H9 (cell line): Measurements from ENCODE around the gene MED15. TPM values are rescaled to one million over a fixed set of nuclear protein-coding genes. Genes with fewer than 3 reads are reported as not detected.
A peak's percentile ranks its signal among the peaks of the same experiment; 100 is the strongest.

Source experiments
- DNase-seq: peaks from one replicate; pipeline ENCODE4 v3.0.0-alpha.2; 2017
- H2AFZ ChIP-seq: one replicate; pipeline ENCODE4 v1.6.1; 2013; ENCODE audit warnings: mild to moderate bottlenecking, low read length, control low read depth, moderate library complexity
- H2AK5ac ChIP-seq: 2 replicates; pipeline ENCODE4 v1.6.1; 2013; ENCODE audit warnings: low read length, control low read depth, mixed read lengths; ENCODE audit not compliant: insufficient read length
- H2BK120ac ChIP-seq: one replicate; pipeline ENCODE4 v1.6.1; 2013; ENCODE audit warnings: low read depth, mild to moderate bottlenecking, low read length, control low read depth, inconsistent platforms; ENCODE audit not compliant: poor library complexity, severe bottlenecking
- H2BK12ac ChIP-seq: 2 replicates; pipeline ENCODE4 v1.6.1; 2013; ENCODE audit warnings: low read length, control low read depth, mixed read lengths, low read depth; ENCODE audit not compliant: insufficient read length
- H2BK15ac ChIP-seq: 2 replicates; pipeline ENCODE4 v1.6.1; 2013; ENCODE audit warnings: low read depth, low read length, control low read depth
- H2BK20ac ChIP-seq: one replicate; pipeline ENCODE4 v1.6.1; 2013; ENCODE audit warnings: low read depth, mild to moderate bottlenecking, low read length, control low read depth, inconsistent platforms; ENCODE audit not compliant: poor library complexity, severe bottlenecking
- H2BK5ac ChIP-seq: 2 replicates; pipeline ENCODE4 v1.6.1; 2013; ENCODE audit warnings: low read length, control low read depth, mixed read lengths; ENCODE audit not compliant: insufficient read length
- H3K14ac ChIP-seq: 2 replicates; pipeline ENCODE4 v1.6.1; 2013; ENCODE audit warnings: low read length, control low read depth; ENCODE audit not compliant: insufficient read depth
- H3K18ac ChIP-seq: 2 replicates; pipeline ENCODE4 v1.6.1; 2013; ENCODE audit warnings: low read depth, mild to moderate bottlenecking, mixed read lengths, low read length, control low read depth; ENCODE audit not compliant: insufficient read length
- H3K23ac ChIP-seq: 2 replicates; pipeline ENCODE4 v1.6.1; 2013; ENCODE audit warnings: low read length, control low read depth, mixed read lengths, low read depth; ENCODE audit not compliant: insufficient read length
- H3K23me2 ChIP-seq: 2 replicates; pipeline ENCODE4 v1.6.1; 2013; ENCODE audit warnings: low read depth, mild to moderate bottlenecking, mixed read lengths, low read length, control low read depth; ENCODE audit not compliant: insufficient read length, poor library complexity, severe bottlenecking
- H3K27ac ChIP-seq: 2 replicates; pipeline ENCODE4 v1.5.1; 2013; ENCODE audit warnings: low read length, control low read depth, mixed read lengths, low read depth; ENCODE audit not compliant: insufficient read length
- H3K27me3 ChIP-seq: 2 replicates; pipeline ENCODE4 v1.6.1; 2013; ENCODE audit warnings: low read length, control low read depth, inconsistent platforms; ENCODE audit not compliant: insufficient read depth
- H3K4ac ChIP-seq: 2 replicates; pipeline ENCODE4 v1.6.1; 2013; ENCODE audit warnings: low read depth, mild to moderate bottlenecking, control low read depth, inconsistent platforms, low read length, moderate library complexity
- H3K4me1 ChIP-seq: 2 replicates; pipeline ENCODE4 v1.6.1; 2013; ENCODE audit warnings: low read length, control low read depth, inconsistent platforms; ENCODE audit not compliant: insufficient read depth
- H3K4me2 ChIP-seq: 2 replicates; pipeline ENCODE4 v1.6.1; 2013; ENCODE audit warnings: low read length, control low read depth, mixed read lengths; ENCODE audit not compliant: insufficient read length, insufficient read depth
- H3K56ac ChIP-seq: 2 replicates; pipeline ENCODE4 v1.6.1; 2013; ENCODE audit warnings: low read depth, mild to moderate bottlenecking, mixed read lengths, low read length, control low read depth; ENCODE audit not compliant: insufficient read length
- H3K79me1 ChIP-seq: 2 replicates; pipeline ENCODE4 v1.6.1; 2013; ENCODE audit warnings: low read depth, mild to moderate bottlenecking, moderate library complexity, low read length, control low read depth, inconsistent platforms; ENCODE audit not compliant: insufficient read depth, poor library complexity, severe bottlenecking
- H3K79me2 ChIP-seq: 2 replicates; pipeline ENCODE4 v1.6.1; 2013; ENCODE audit warnings: low read length, control low read depth, inconsistent platforms; ENCODE audit not compliant: insufficient read depth
- H3K9ac ChIP-seq: 2 replicates; pipeline ENCODE4 v1.6.1; 2013; ENCODE audit warnings: low read length, control low read depth, mixed read lengths; ENCODE audit not compliant: insufficient read length; ENCODE audit errors: extremely low read depth
- H3K9me3 ChIP-seq: one replicate; pipeline ENCODE4 v1.6.1; 2013; ENCODE audit warnings: low read depth, low read length, inconsistent platforms; ENCODE audit not compliant: control insufficient read depth
- H3T11ph ChIP-seq: one replicate; pipeline ENCODE4 v1.6.1; 2013; ENCODE audit warnings: mild to moderate bottlenecking, low read length, control low read depth, inconsistent platforms
- H4K20me1 ChIP-seq: one replicate; pipeline ENCODE4 v1.6.1; 2013; ENCODE audit not compliant: control insufficient read depth, insufficient read length, insufficient read depth
- H4K5ac ChIP-seq: 2 replicates; pipeline ENCODE4 v1.6.1; 2013; ENCODE audit warnings: low read depth, mild to moderate bottlenecking, mixed read lengths, low read length, control low read depth; ENCODE audit not compliant: insufficient read length
- H4K8ac ChIP-seq: replicated peaks from 2 replicates; pipeline ENCODE4 v1.6.1; 2013; ENCODE audit warnings: low read length, control low read depth, mixed read lengths, low read depth; ENCODE audit not compliant: insufficient read length
- H4K91ac ChIP-seq: 2 replicates; pipeline ENCODE4 v1.6.1; 2013; ENCODE audit warnings: low read depth, mild to moderate bottlenecking, moderate library complexity, mixed read lengths, low read length, control low read depth; ENCODE audit not compliant: insufficient read length
- H3K27ac Mint-ChIP-seq, 3 experiments: 2 replicates in 2 of 3; 3 replicates in 1 of 3; pipeline ENCODE4 v1.8.0; 2020 to 2021; ENCODE audit warnings: mixed read lengths in 3 of 3, mild to moderate bottlenecking in 1 of 3, moderate library complexity in 1 of 3
- H3K27me3 Mint-ChIP-seq: 2 replicates; pipeline ENCODE4 v1.8.0; 2021; ENCODE audit warnings: low read depth, mild to moderate bottlenecking, moderate library complexity, mixed read lengths
- H3K36me3 Mint-ChIP-seq, 3 experiments: 2 replicates in 2 of 3; 3 replicates in 1 of 3; pipeline ENCODE4 v1.8.0; 2020 to 2021; ENCODE audit warnings: low read depth in 3 of 3, mixed read lengths in 3 of 3; ENCODE audit not compliant: insufficient read depth in 1 of 3
- H3K4me1 Mint-ChIP-seq, 2 experiments: 2 replicates each; pipeline ENCODE4 v1.8.0; 2020; ENCODE audit warnings: mixed read lengths in 2 of 2
- H3K4me3 Mint-ChIP-seq, 2 experiments: 2 replicates in 1 of 2; 3 replicates in 1 of 2; pipeline ENCODE4 v1.8.0; 2020 to 2021; ENCODE audit warnings: mild to moderate bottlenecking in 2 of 2, mixed read lengths in 2 of 2, moderate library complexity in 1 of 2
- H3K9me3 Mint-ChIP-seq, 2 experiments: 2 replicates in 1 of 2; 3 replicates in 1 of 2; pipeline ENCODE4 v1.8.0; 2020; ENCODE audit warnings: mild to moderate bottlenecking in 2 of 2, mixed read lengths in 2 of 2, moderate library complexity in 1 of 2
- WGBS: extraction: QIAGEN DNeasy Blood & Tissue Kit; methylation state at CpG from one replicate; pipeline ENCODE4 v1.1.7; 2013; ENCODE audit warnings: missing lambda C conversion rate, low lambda C conversion rate, mixed read lengths; ENCODE audit not compliant: insufficient read length; ENCODE audit errors: extremely low coverage; 5-methylcytosine and 5-hydroxymethylcytosine counted together
- total RNA-seq: library from RNA; stranded (reverse); gene quantifications from 2 replicates; pipeline ENCODE4 v1.2.1, GENCODE V29; 2021
- TF ChIP-seq, protein P1 (sequence below): fragments of 200-600 bp; sonication (generic); conservative IDR thresholded peaks from 3 replicates; pipeline ENCODE4 v1.8.0; 2021; ENCODE audit warnings: antibody characterized with exemption, mild to moderate bottlenecking

MED15 gene
- total RNA-seq, 1 experiment from 2014 or later = 47.4 TPM

DNA sequence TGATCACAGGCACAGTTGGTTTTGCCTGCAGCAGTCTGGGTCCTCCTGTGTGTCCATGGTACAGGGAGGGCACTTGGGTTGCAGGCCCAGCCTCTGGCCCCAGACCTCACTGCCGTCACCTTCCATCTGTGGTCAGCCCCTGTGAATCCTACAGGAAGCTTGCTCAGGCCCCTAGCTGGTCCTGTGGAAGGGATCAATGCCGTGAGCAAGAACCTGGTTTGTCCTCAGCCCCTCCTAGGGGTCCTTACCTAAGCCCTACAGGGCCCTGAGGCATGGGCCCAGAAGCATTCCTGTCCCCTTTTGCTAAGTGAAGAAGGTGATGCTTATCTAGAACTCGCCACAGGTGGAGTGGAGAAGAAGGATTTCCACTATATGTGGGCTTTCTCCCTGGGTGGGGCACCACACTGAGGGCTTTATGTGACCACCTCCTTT is 29.9 kb downstream of the MED15 start:
- no peak overlapping the region for H4K5ac ChIP-seq
- no peaks in the 10 kb centered on the region for H3K23me2 ChIP-seq
- Mint-ChIP-seq H3K4me3 (no peak overlapping the region), H3K27ac (peak overlapping the region in 2 of 3 experiments; percentile 5 to 53; a peak in 2 of 7 replicates), H3K36me3 (peaks cover 17 to 47% (median 37%) of the 10 kb centered on the region in 3 experiments; a peak in 6 of 7 replicates), H3K27me3 (no peaks in the 10 kb centered on the region), H3K9me3 (no peaks in the 10 kb centered on the region), H3K4me1 (peaks cover 2 to 8% of the 10 kb centered on the region in 2 experiments; a peak in 3 of 4 replicates)
- no CpG with 5 or more reads among the region's 3 CpGs for WGBS
- no peak overlapping the region for H3T11ph ChIP-seq
- no peak overlapping the region for H2BK20ac ChIP-seq
- H3K18ac ChIP-seq = no peak overlapping the region
- no peaks in the 10 kb centered on the region for H4K20me1 ChIP-seq
- TF ChIP-seq, protein P1, sequence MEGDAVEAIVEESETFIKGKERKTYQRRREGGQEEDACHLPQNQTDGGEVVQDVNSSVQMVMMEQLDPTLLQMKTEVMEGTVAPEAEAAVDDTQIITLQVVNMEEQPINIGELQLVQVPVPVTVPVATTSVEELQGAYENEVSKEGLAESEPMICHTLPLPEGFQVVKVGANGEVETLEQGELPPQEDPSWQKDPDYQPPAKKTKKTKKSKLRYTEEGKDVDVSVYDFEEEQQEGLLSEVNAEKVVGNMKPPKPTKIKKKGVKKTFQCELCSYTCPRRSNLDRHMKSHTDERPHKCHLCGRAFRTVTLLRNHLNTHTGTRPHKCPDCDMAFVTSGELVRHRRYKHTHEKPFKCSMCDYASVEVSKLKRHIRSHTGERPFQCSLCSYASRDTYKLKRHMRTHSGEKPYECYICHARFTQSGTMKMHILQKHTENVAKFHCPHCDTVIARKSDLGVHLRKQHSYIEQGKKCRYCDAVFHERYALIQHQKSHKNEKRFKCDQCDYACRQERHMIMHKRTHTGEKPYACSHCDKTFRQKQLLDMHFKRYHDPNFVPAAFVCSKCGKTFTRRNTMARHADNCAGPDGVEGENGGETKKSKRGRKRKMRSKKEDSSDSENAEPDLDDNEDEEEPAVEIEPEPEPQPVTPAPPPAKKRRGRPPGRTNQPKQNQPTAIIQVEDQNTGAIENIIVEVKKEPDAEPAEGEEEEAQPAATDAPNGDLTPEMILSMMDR = no peak
- no peak overlapping the region for H2AK5ac ChIP-seq
- no peak overlapping the region for H2BK15ac ChIP-seq
- H3K23ac ChIP-seq = no peak overlapping the region
- no peak overlapping the region for H3K27ac ChIP-seq
- H3K27me3 ChIP-seq = no peaks in the 10 kb centered on the region
- H2BK5ac ChIP-seq = no peak overlapping the region
- no peak overlapping the region for H2BK12ac ChIP-seq
- H3K4me1 ChIP-seq = no peaks in the 10 kb centered on the region
- peaks cover 3% of the 10 kb centered on the region for H3K79me1 ChIP-seq
- no peak overlapping the region for H2AFZ ChIP-seq
- no peaks in the 10 kb centered on the region for H3K9me3 ChIP-seq
- no peak overlapping the region for H3K9ac ChIP-seq
- H3K56ac ChIP-seq = no peak overlapping the region
- no peaks in the 10 kb centered on the region for H3K79me2 ChIP-seq
- H3K4me2 ChIP-seq = no peak overlapping the region
- H4K8ac ChIP-seq = no peak overlapping the region
- H3K14ac ChIP-seq = no peak overlapping the region
- H4K91ac ChIP-seq = no peak overlapping the region
- H3K4ac ChIP-seq = no peak overlapping the region
- no peak overlapping the region for H2BK120ac ChIP-seq
- no peak for DNase-seq
